ENCODE measurements around the gene MUL1. TPM values are rescaled to one million over a fixed set of nuclear protein-coding genes. Genes with fewer than 3 reads are reported as not detected.
A peak's percentile ranks its signal among the peaks of the same experiment; 100 is the strongest.

The MUL1 gene
- total RNA-seq, 1 donor from 2014 or later, result 45.0 TPM

DNA sequence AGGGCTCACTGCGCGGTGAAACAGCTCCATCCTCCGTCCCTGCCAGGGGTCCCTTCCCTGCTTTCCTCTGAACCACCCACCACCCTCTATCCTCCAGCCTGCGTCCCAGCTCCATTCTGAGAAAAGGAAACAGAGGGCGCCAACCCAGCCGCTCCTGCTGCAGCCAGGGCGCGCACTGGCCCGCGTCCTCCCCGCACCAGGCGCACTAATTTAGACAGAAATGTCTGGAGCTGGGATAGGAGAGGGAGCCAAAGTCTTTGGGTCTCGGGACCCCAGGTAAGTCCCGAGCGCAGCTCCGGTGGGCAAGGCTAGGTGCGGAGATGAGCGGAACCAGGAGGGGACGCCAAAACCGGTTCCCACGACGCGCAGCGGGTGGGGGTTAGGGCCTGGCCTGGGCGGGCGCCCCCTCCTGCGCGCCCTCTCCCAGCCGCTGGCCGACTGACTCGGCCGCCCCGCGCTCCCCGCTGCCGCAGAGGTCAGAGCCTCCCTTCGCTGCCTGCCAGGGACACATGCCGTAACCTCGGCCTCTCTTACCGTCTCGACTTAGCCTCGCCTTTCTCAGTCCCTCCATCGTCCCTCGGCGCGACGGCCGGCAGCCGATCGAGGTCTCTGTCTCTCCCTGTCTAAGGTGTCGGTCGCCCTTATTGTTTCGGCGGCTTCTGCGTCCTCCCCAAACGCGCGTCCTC, 24.0 kb downstream of the MUL1 start:
- TF ChIP-seq, protein P1, sequence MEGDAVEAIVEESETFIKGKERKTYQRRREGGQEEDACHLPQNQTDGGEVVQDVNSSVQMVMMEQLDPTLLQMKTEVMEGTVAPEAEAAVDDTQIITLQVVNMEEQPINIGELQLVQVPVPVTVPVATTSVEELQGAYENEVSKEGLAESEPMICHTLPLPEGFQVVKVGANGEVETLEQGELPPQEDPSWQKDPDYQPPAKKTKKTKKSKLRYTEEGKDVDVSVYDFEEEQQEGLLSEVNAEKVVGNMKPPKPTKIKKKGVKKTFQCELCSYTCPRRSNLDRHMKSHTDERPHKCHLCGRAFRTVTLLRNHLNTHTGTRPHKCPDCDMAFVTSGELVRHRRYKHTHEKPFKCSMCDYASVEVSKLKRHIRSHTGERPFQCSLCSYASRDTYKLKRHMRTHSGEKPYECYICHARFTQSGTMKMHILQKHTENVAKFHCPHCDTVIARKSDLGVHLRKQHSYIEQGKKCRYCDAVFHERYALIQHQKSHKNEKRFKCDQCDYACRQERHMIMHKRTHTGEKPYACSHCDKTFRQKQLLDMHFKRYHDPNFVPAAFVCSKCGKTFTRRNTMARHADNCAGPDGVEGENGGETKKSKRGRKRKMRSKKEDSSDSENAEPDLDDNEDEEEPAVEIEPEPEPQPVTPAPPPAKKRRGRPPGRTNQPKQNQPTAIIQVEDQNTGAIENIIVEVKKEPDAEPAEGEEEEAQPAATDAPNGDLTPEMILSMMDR (IDR thresholded peaks at IDR 0.05; ENCODE audit: borderline replicate concordance), result no peak
- intact Hi-C loops (cut with micrococcal nuclease), result no loop called here
- Histone ChIP-seq H3K27me3 (ENCODE audit: low read depth) (peaks cover 98% of the 10 kb centered on the region), H3K36me3 (no peaks in the 10 kb centered on the region), H3K4me3 (peak overlapping the region; percentile 71), H3K27ac (replicated peaks) (peak overlapping the region; percentile 87), H3K4me1 (peaks cover 31% of the 10 kb centered on the region), H3K9me3 (replicated peaks) (no peaks in the 10 kb centered on the region)
- no peak for DNase-seq

DNA sequence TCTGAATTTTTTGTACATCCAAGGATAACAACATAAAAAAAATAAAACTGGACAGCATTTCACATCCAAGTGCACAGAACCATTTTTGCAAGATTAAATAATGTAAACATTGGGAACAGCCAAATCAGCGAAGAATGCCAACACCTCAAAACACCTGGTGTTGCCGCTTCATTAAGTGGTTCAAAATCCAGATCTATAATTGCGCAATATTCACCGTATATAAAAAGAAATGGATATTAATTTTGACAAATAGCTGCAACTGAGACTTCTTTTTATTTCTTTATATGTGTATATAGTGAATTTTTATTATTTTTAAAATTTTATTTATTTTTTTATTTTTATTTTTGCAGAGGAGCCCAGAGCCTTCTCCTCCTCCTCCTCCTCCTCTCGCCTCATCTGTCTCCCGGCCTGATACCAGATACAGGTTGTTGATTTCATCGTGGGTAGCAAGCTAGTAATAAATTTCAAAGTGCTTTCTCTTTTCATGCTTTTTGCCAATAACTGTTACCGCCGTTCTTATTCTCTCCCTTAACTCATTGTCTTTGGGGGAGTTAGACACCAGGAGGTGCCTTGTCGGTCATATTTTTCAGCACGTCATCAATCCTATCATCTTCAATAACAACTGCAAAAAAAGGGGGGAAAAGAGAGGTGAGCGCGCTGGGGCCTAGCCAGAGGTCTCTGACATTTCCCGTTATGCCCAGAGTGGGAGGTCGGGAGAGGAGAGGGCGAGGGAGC, 24.7 kb downstream of the MUL1 start:
- intact Hi-C loops (cut with micrococcal nuclease), result no loop called here
- Histone ChIP-seq H3K9me3 (replicated peaks) (no peaks in the 10 kb centered on the region), H3K36me3 (no peaks in the 10 kb centered on the region), H3K4me3 (peak overlapping the region; percentile 71), H3K27me3 (ENCODE audit: low read depth) (peaks cover 98% of the 10 kb centered on the region), H3K27ac (replicated peaks) (no peak overlapping the region), H3K4me1 (peaks cover 31% of the 10 kb centered on the region)
- TF ChIP-seq, protein P1 (IDR thresholded peaks at IDR 0.05; ENCODE audit: borderline replicate concordance), result no peak
- no peak for DNase-seq

DNA sequence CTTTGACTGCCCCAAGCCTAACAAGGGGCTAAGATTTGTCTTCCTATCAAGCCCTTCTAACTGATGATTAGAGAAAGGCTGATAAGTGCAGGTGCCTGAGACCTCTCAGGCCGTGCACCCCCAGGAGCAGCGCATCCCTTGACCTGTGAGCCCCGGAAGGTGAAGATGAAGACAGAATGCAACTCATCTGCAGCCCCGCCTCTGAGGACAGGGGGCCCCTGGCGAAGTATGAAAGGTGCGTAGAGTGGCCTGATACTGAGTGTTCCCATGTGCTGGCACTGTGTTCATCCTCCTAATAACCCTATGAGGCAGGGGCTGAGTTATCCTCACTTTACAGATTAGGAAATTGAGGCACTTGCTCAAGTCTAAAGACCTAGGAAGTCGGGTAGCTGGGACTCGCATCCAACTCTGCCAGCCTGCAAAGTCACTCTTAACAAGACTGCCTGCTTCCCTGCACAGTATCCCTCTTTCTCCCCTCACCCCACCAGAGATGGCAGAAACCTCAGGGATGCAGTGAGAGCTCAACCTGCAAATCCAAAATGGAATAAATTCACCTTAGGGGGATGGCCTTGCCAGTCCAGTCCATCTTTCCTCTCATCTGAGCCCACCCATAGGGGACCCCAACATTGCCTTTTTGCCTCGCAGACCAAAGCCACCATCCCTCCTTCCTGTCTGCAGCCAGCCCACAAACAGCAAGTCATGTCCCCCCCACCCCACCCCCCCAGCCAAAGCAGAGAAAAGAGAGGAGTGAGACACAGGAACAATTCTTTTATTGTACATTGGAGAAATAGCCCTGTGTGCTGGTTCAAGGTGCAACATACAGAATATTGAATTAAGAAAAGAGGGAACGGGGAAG, 26.1 kb downstream of the MUL1 start:
- H3K36me3 ChIP-seq, result no peaks in the 10 kb centered on the region
- H3K4me3 ChIP-seq, result no peak overlapping the region
- no peak overlapping the region for H3K27ac ChIP-seq (replicated peaks)
- intact Hi-C loops (cut with micrococcal nuclease), result no loop called here
- DNase-seq, result no peak
- peaks cover 98% of the 10 kb centered on the region for H3K27me3 ChIP-seq (ENCODE audit: low read depth)
- H3K4me1 ChIP-seq, result peaks cover 37% of the 10 kb centered on the region
- TF ChIP-seq, protein P1 (IDR thresholded peaks at IDR 0.05; ENCODE audit: borderline replicate concordance), result no peak
- H3K9me3 ChIP-seq (replicated peaks), result no peaks in the 10 kb centered on the region

DNA sequence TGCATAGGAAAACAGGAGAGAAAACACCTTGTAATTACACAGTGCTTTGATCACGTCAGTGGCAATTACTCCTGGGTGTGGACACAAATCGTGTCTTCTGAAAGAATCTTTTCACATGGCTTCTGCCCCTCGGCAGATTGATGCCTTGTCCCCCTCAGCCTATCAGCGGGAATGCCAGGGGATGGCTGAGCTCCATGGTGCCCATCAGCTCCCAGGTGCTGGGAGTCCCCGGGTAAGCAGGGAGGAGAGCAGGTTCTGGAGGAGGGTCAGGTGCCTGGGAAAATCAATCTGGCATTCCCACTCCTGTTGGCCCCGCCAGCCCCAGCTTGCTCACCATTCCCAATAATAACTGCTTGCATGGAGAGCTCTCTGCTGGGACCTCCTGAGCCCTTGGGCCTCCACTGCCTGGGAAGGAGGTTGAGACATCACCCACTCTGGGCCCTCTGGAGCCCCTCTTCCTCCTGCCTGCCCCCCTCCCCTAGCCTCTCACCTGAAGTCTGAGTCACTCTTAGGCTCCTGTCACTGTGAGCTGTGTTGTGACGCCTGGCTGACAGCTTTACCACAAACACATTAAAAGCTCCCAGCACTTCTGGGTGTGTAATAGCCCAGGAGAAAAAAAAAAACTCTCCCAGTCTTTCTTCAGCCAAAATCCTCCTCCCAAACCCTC, 26.9 kb downstream of the MUL1 start:
- Histone ChIP-seq H3K27ac (replicated peaks) (no peak overlapping the region), H3K4me1 (peaks cover 37% of the 10 kb centered on the region), H3K4me3 (no peak overlapping the region), H3K27me3 (ENCODE audit: low read depth) (peaks cover 98% of the 10 kb centered on the region), H3K9me3 (replicated peaks) (no peaks in the 10 kb centered on the region), H3K36me3 (no peaks in the 10 kb centered on the region)
- no peak for DNase-seq
- TF ChIP-seq, protein P1 (IDR thresholded peaks at IDR 0.05; ENCODE audit: borderline replicate concordance), result no peak
- intact Hi-C loops (cut with micrococcal nuclease), result no loop called here

Data from left ventricle myocardium inferior (tissue), 1 donor.